DND-41 (cell line): ENCODE measurements around the gene FAM135A.

Experiments used
- ATAC-seq: fragments of 200-7000 bp; cut with Tn5 transposase; 3 replicates; pipeline ENCODE4 v1.9.1; 2021; ENCODE audit warnings: low read depth; ENCODE audit not compliant: insufficient read depth
- DNase-seq: peaks from one replicate; pipeline ENCODE4 v3.0.0-alpha.2; 2020
- H2AFZ ChIP-seq: 2 replicates; pipeline ENCODE4 v1.6.0; 2012; ENCODE audit warnings: low read depth, low read length
- H3K27ac ChIP-seq: 2 replicates; pipeline ENCODE4 v1.5.1; 2012; ENCODE audit warnings: low read length, inconsistent platforms
- H3K27me3 ChIP-seq: fragments of 200-600 bp; sonication (generic); 2 replicates; pipeline ENCODE4 v1.6.0; 2012; ENCODE audit warnings: low read length, mild to moderate bottlenecking, inconsistent platforms; ENCODE audit not compliant: insufficient read depth, poor library complexity
- H3K36me3 ChIP-seq: 2 replicates; pipeline ENCODE4 v1.5.1; 2012; ENCODE audit warnings: low read length, inconsistent platforms; ENCODE audit not compliant: insufficient read depth
- H3K4me1 ChIP-seq: 2 replicates; pipeline ENCODE4 v1.5.1; 2012; ENCODE audit warnings: mild to moderate bottlenecking, low read length; ENCODE audit not compliant: insufficient read depth
- H3K4me2 ChIP-seq: 2 replicates; pipeline ENCODE4 v1.6.0; 2012; ENCODE audit warnings: mild to moderate bottlenecking, moderate library complexity, low read length, inconsistent platforms; ENCODE audit not compliant: insufficient read depth
- H3K4me3 ChIP-seq, 2 experiments: fragments of 200-600 bp in 1 of 2; shearing (Covaris generic) in 1 of 2; 2 replicates each; pipeline ENCODE4 v1.5.1; 2012 to 2016; ENCODE audit warnings: inconsistent platforms in 2 of 2, low read length in 2 of 2, mild to moderate bottlenecking in 2 of 2, low read depth in 1 of 2, moderate library complexity in 1 of 2
- H3K79me2 ChIP-seq: 2 replicates; pipeline ENCODE4 v1.6.0; 2012; ENCODE audit warnings: low read length, inconsistent platforms; ENCODE audit not compliant: insufficient read depth
- H3K9ac ChIP-seq: 2 replicates; pipeline ENCODE4 v1.6.0; 2012; ENCODE audit warnings: low read depth, mild to moderate bottlenecking, inconsistent platforms, low read length, moderate library complexity
- H3K9me3 ChIP-seq: 2 replicates; pipeline ENCODE4 v1.5.1; 2012; ENCODE audit warnings: low read length, moderate library complexity, mild to moderate bottlenecking, inconsistent platforms; ENCODE audit not compliant: insufficient read depth, severe bottlenecking
- H4K20me1 ChIP-seq: 2 replicates; pipeline ENCODE4 v1.6.0; 2012; ENCODE audit warnings: low read length; ENCODE audit not compliant: insufficient read depth
- CTCF ChIP-seq: IDR thresholded peaks from 2 replicates; pipeline ENCODE4 v1.5.1; 2012; ENCODE audit warnings: borderline replicate concordance, low read length, moderate library complexity, mild to moderate bottlenecking; ENCODE audit not compliant: poor library complexity, severe bottlenecking; ENCODE audit errors: extremely low read depth
- EZH2 ChIP-seq: IDR thresholded peaks from 3 replicates; pipeline ENCODE4 v1.6.1; 2012; ENCODE audit warnings: borderline replicate concordance, low read depth, mild to moderate bottlenecking, moderate library complexity, low read length, inconsistent platforms; ENCODE audit not compliant: severe bottlenecking

FAM135A gene

GRCh38 chr6:70506321-70506720 is 93.0 kb downstream of the FAM135A start:
- Histone ChIP-seq H3K36me3 (peaks cover 13% of the 10 kb centered on the region), H3K27me3 (no peaks in the 10 kb centered on the region), H3K4me1 (no peaks in the 10 kb centered on the region), H3K4me3 (no peak overlapping the region), H4K20me1 (no peaks in the 10 kb centered on the region), H3K9me3 (peaks cover 8% of the 10 kb centered on the region), H3K27ac (no peak overlapping the region), H3K4me2 (no peak overlapping the region), H3K79me2 (no peaks in the 10 kb centered on the region), H2AFZ (no peak overlapping the region), H3K9ac (no peak overlapping the region)
- ATAC-seq (no peak), DNase-seq (no peak)
- no peak for TF ChIP-seq EZH2
- no peak for TF ChIP-seq CTCF

- Histone ChIP-seq H3K9me3 (peaks cover 8% of the 10 kb centered on the region), H4K20me1 (no peaks in the 10 kb centered on the region), H3K9ac (no peak overlapping the region), H3K79me2 (no peaks in the 10 kb centered on the region), H3K4me3 (no peak overlapping the region), H3K36me3 (peaks cover 13% of the 10 kb centered on the region), H3K27me3 (no peaks in the 10 kb centered on the region), H3K4me1 (no peaks in the 10 kb centered on the region), H3K27ac (no peak overlapping the region), H2AFZ (no peak overlapping the region), H3K4me2 (no peak overlapping the region)
- ATAC-seq = no peak
- TF ChIP-seq CTCF (no peak), EZH2 (no peak)
- no peak for DNase-seq
These were observed 93.9 kb downstream of the FAM135A start for GRCh38 chr6:70507161-70507560.

DNA sequence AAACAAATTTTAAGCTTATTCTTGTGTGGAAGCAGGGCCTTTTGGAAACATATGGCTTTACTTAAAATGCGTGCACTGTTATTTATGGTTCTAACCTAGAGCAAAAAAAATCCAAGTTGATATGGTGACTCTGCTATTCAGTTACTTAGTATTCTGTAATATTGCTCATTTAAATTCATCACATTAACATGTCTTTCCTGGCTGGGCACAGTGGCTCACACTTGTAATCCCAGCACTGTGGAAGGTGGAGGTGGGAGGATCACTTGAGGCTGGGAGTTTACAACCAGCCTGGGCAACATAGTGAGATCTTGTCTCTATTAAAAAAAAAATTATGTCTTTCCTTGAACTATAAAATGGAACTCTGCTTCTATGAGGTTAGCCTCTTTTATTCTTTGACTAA is 95.6 kb downstream of the FAM135A start:
- H3K79me2 ChIP-seq = no peaks in the 10 kb centered on the region
- peaks cover 2% of the 10 kb centered on the region for H3K36me3 ChIP-seq
- no peaks in the 10 kb centered on the region for H4K20me1 ChIP-seq
- DNase-seq (no peak), ATAC-seq (no peak)
- H3K27me3 ChIP-seq = no peaks in the 10 kb centered on the region
- no peaks in the 10 kb centered on the region for H3K4me1 ChIP-seq
- H2AFZ ChIP-seq = no peak overlapping the region
- H3K27ac ChIP-seq = no peak overlapping the region
- H3K4me3 ChIP-seq = no peak overlapping the region
- no peak overlapping the region for H3K4me2 ChIP-seq
- peaks cover 4% of the 10 kb centered on the region for H3K9me3 ChIP-seq
- no peak overlapping the region for H3K9ac ChIP-seq
- TF ChIP-seq EZH2 = no peak
- no peak for TF ChIP-seq CTCF

- ATAC-seq (no peak), DNase-seq (no peak)
- H2AFZ ChIP-seq = no peak overlapping the region
- no peaks in the 10 kb centered on the region for H4K20me1 ChIP-seq
- no peaks in the 10 kb centered on the region for H3K79me2 ChIP-seq
- no peak overlapping the region for H3K4me3 ChIP-seq
- no peaks in the 10 kb centered on the region for H3K27me3 ChIP-seq
- no peak overlapping the region for H3K4me2 ChIP-seq
- no peak overlapping the region for H3K27ac ChIP-seq
- H3K36me3 ChIP-seq = no peaks in the 10 kb centered on the region
- TF ChIP-seq CTCF = no peak
- TF ChIP-seq EZH2 = no peak
- H3K9me3 ChIP-seq = no peaks in the 10 kb centered on the region
- H3K9ac ChIP-seq = no peak overlapping the region
- H3K4me1 ChIP-seq = no peaks in the 10 kb centered on the region
These were observed 97.3 kb downstream of the FAM135A start for GRCh38 chr6:70510600-70510999.
